Hippocampal formation (tissue), 2 donors: Measurements from ENCODE around the gene KRI1.

Experiments
- DNase-seq, 2 donors: peaks; one replicate each; lab custom pipeline; 2025; lab: John Stamatoyannopoulos, UW

The KRI1 gene

GRCh38 chr19:10518444-10519361 lies 47.1 kb downstream of the KRI1 start:
- peak in 1 of 2 donors; percentile 31 for DNase-seq

DNA sequence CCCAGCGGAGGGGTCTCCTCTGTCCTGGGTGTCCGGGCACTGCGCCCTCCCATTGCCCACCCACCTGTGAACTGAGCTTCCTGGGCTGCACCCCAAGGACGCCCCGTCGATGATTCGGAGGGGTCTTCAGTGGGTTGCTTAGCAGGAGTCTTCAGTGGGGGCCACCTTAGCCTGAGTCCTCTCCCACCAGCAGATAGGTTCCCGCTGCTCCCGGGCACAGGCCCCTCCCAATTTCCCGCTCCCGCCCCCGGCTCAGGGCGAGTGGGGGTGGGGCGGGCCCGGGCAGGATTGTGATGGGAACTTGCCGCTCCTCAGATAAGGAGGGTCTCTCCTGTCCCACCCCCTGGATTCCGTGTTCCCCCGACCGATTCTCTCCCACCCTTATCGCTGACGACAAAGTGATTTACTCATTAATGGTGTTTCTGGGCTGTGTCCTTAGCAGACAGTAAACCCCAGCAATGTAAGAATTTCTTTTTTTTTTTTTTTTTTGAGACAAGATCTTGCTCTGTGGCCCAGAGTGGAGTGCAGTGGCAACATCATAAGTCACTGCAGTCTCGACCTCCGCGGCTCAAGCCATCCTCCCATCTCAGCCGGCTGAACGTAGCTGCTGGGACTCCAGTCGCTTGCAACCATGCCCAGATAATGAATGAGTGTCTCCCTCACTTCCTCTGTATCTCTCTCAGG lies 47.9 kb downstream of the KRI1 start:
- peak in 1 of 2 donors; percentile 31 for DNase-seq

DNA sequence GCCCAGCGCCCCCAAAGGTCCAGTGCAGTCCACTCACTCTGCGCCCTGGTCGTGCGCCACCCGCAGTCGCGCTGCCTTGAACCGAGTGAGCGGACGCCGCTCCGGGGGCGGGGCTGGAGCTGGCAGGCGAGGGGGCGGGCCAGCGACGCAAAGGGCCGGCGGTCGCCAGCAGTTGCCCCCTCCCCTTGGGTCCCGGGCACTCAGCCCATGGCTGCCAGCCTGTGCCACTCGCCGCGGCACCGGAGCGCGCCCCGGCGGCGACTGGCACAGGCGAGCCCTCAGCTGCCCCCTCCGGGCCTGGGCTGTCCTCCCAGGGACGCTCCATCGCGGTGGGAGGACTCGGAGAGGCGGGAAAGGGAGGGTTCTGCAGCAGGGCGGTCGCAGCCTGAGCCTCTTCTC lies 48.5 kb downstream of the KRI1 start, which contains the start of gene S1PR5:
S1PR5 (minus strand) TSS at position 87 of the 399 bp plus-strand sequence. CDS start 2,436 bp downstream, outside the sequence.
- DNase-seq = peak; percentile 76 to 88

- no peak for DNase-seq
Measured at GRCh38 chr19:10516671-10517286, 49.0 kb downstream of the KRI1 start.

GRCh38 chr19:10516064-10516385 lies 49.8 kb downstream of the KRI1 start:
- no peak for DNase-seq

DNA sequence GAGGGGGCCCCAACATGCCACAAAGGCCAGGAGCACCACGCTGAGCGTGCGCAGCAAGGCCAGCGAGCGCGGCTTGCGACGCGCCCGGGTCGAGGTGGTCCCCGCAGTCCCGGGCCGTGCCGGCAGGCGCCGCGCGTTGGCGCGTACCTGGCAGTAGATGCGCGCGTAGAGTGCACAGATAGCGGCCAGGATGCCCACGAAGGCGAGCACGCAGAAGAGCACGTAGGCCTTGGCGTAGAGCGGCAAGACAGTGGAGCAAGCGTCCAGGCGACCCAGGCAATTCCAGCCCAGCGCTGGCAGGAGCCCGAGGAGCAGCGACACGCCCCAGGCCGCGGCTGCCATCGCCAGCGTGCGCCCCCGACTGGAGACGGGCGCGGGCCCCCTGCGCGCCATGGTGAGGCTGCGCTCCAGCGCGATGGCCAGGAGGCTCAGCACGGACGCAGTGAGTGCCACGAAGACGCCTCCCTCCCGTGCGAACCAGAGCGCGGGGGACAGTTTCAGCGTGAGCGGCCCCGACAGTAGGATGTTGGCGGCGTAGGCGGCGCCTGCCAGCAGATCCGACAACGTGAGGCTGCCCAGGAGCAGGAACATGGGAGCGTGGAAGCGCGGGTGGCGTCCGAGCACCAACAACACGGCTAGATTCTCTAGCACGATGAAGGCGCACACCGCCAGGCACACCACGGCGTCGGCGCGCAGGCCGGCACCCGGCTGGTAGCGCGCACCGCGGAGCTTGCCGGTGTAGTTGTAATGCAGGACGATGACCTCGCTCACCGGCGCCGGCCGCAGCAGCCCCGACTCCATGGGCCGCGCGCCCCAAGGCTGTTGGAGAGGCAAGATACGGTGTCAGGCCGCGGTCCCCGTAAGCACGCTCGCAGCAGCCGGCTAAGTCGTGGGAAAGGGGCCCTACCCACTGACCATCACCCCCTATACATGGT lies 51.3 kb downstream of the KRI1 start:
- peak in 1 of 2 donors; percentile 16 for DNase-seq

DNA sequence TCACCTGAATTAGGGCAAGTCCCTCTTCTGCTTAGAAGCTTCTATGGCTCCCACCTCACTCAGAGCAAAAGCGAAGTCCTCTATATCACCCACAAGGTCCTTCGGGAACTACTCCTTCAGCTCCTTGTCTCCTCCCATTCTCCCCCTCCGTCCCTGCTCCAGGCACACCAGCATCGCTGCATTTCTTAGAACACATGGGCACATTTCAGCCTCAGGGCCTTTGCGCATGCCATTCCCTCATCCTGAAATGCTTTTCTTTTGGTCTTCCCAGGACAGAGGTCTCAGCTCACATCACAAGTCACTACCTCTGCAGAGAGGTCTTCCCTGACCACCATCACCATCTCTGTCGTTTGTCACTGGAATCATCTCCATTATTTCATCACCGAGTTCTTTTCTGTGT lies 52.6 kb downstream of the KRI1 start:
- DNase-seq = no peak

DNA sequence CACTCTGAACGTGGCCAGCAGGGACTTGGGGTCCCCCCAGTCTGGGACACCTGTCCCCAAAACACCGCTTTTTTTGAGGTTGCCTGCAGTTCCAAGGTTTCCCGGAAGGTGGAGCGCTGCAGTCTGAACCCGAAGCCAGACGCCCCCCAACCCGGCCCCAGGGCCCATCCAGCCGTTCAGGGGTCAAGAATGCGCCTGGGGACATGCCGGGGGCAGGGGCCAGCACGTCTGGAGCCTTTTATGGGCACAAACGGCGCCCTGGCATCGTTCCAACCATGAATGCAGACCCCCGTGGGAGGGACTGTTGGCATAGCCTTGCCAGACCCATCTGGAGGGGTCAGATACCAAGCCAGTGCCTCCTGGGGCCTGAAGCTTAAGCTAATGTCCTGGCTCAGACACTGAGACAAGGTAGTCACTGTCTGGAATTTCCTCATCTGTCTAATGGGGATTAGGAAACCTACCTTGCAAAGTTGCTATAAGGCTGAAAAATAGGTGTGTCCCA lies 55.5 kb downstream of the KRI1 start:
- no peak for DNase-seq

- DNase-seq = no peak
Measured at GRCh38 chr19:10508707-10509106, 57.1 kb downstream of the KRI1 start.

DNA sequence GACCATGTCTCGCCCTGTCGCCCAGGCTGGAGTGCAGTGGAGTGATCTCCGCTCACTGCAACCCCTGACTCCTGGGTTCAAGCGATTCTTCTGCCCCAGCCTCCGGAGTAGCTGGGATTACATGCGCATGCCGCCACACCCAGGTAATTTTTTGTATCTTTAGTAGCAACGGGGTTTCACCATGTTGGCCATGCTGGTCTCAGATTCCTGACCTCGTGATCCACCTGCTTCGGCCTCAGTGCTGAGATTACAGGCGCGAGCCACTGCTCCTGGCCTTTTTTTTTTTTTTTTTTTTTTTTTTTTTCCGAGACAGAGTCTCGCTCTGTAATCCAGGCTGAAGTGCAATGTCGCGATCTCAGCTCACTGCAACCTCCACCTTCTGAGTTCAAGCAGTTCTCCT lies 57.8 kb downstream of the KRI1 start:
- no peak for DNase-seq

DNA sequence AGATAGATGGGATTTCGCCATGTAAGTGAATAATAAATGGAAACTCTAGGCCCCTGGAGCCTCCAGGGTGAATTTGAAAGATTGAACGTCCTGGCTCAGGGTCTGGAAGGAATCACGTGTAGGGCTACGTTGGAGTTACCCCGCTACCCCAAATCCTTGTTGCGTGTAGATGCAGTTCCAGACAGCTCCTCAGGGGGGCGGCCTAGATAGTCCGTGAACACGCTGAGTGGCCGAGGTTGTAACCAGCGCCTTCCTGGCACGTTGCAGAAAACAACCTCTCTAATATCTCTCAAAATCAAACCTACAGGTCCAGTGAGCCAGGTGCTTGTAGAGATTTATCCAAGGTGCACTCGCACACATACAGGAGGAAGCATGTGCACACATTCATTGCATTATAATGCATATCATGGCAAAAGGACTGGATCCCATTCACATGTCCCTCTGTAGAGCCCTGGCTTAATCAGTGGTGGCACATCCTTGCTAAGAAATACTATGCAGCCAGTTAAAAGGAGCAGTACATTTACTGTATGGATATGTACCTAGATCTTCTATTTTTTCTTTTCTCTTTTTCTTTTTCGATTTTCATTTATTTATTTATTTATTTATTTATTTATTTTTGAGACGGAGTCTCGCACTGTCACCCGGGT lies 60.1 kb downstream of the KRI1 start:
- peak in 1 of 2 donors; percentile 62 for DNase-seq
